Fibroblast of gingiva (primary cell): ENCODE data around the gene TAS1R1.

Experiments used
- DNase-seq: peaks from one replicate; pipeline ENCODE4 v3.0.0-alpha.2; 2011; ENCODE audit warnings: low read depth

Gene TAS1R1

DNA sequence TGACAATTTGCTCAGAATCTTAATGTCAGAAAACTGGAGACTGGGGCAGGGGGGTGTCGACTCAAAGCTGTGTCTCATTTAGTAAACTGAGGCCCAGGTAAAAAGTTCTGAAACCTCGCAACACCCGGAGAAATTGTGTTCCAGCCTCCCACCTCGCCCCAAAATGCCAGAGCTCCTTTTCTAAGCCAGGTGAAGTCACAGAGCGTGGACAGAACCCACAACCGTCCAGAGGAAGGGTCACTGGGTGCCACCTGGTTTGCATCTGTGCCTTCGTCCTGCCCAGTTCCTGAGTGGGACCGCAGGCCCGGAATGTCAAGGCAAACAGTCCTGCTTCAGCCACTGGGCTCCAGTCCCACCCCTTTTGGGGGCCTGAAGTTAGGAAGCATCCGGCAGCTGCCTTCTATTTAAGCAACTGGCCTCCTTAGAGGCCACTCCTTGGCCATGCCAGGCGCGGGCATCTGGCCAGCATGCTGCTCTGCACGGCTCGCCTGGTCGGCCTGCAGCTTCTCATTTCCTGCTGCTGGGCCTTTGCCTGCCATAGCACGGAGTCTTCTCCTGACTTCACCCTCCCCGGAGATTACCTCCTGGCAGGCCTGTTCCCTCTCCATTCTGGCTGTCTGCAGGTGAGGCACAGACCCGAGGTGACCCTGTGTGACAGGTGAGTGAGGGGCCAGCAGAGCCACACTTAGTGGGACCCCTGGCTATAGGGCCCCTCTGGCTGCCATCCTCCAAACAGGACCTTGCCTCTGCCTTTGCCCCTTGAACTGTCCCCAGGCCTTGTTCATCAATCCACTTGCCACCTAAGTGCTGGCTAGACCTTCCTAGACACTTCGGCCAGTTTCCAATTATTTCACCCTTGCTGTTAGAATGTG, at the start of gene TAS1R1:
Gene TAS1R1, plus strand, starts transcription at position 401 of the 872 bp plus-strand sequence. Its CDS starts 67 bp downstream, at position 468.
- DNase-seq: peak; percentile 81

GRCh38 chr1:6505367-6506209, 49.5 kb upstream of the TAS1R1 start:
- DNase-seq: no peak

GRCh38 chr1:6506210-6507036, 48.7 kb upstream of the TAS1R1 start:
- no peak for DNase-seq

GRCh38 chr1:6507037-6507428, 48.1 kb upstream of the TAS1R1 start:
- DNase-seq: no peak

GRCh38 chr1:6507461-6507911, 47.6 kb upstream of the TAS1R1 start:
- peak; percentile 27 for DNase-seq

- DNase-seq: no peak
Observed at GRCh38 chr1:6508154-6508815, 46.8 kb upstream of the TAS1R1 start.

- no peak for DNase-seq
Observed at GRCh38 chr1:6508816-6509189, 46.3 kb upstream of the TAS1R1 start.

DNA sequence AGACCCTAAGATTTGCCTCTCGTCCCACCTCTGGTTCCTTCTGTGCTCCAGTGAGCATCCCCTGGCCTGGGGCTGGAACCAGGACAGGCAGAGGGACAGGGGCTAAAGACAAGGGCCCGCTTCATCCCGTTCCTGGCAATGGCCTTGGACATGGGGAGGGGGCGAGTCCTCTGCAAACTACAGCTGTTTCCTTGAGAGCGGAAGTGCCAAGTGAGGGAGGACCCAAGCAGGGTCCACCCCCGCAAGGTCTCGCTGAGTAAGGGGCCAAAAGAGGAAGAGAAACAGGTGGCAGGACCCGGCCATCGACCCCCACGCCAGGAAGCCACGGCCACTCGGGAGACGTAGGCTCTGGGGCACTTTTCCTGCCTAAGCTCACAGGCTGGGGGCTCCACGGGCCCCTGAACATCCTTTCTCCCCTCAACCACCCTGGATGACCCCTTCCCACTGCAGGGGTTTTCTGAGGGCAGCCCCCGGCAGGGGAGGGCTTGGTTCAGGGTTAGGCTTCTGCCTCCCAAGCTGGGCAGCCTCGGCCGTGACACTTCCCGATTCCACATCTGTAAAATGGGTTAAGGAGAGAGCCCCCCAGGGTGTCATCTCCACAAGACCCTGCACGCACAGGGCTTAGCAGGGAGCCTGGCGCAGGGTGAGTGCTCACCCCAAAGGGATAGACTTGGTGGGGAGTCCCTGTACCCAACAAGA, 45.7 kb upstream of the TAS1R1 start:
- DNase-seq: no peak

GRCh38 chr1:6509919-6510291, 45.2 kb upstream of the TAS1R1 start:
- no peak for DNase-seq

GRCh38 chr1:6510493-6510892, 44.6 kb upstream of the TAS1R1 start:
- no peak for DNase-seq

DNA sequence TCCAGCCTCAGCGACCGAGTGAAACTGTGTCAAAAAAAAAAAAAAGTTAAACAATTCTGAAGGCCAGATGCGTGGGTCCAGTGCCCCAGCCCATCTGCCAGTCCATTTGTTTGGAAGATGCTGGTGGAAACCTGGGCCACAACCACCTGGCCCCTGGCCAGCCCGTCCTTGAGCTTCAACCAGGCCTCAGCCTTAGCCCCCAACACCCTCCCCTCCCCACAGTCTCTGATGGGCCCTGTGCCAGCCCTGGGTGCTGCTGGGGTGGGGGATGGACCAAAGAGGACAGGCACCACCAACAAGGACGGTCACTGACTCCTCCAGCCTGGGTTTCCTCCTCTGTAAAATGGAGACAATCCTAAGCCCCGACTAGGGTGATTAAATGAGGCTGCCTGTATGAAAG, 44.1 kb upstream of the TAS1R1 start:
- no peak for DNase-seq

- DNase-seq: no peak
Observed at GRCh38 chr1:6511561-6512244, 43.4 kb upstream of the TAS1R1 start.

DNA sequence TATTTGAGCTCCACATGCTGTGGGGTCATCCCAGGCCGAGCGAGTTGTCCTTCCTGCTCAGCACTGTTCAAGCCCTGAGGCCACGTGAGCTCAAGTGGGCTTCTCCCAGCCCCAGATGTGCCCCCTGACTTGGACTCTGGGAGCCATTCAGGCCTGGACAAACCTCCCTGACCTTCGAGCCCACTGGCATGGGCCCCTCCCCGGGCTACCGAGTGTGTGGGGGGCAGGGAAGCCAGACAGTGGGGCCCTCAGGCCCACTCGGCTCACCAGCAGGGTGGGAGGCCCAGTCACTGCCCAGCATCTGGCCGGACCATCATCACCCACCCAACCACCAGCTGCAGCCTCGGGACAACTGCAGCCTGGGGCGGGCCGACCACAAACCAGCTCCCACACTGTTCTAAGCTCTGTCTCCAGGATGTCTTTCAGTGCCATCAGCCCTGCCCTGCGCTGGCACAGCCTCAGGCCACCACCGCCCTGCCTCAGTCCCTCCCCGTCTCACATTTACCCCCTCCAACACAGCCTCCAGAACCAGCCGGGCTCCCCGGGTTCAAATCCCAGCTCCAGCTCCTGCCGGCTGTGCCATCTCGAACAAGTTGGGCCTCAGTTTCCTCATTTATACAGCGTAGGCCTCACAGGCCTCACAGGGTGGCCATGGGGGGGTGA, 42.7 kb upstream of the TAS1R1 start:
- DNase-seq: no peak

GRCh38 chr1:6512908-6513280, 42.2 kb upstream of the TAS1R1 start:
- DNase-seq: no peak

- no peak for DNase-seq
Observed at GRCh38 chr1:6513320-6513801, 41.7 kb upstream of the TAS1R1 start.

DNA sequence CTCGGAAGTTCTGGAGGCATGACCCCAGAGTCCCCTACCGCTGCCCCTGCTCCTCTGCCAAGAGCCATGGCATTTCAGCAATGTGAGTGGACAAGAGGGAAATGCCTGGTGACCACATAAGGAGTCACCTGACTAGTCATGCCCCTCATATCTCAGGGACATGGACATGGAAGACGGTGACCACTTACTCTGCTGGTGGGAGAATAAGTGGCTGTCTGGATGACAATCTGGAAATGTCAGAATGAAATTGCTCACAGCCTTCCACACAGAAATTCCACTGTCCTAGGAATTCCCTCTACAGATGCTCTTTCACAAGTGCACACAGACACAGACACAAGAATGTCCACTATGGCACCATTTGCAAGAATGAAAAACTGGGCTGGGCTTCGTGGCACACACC, 39.3 kb upstream of the TAS1R1 start:
- DNase-seq: no peak

DNA sequence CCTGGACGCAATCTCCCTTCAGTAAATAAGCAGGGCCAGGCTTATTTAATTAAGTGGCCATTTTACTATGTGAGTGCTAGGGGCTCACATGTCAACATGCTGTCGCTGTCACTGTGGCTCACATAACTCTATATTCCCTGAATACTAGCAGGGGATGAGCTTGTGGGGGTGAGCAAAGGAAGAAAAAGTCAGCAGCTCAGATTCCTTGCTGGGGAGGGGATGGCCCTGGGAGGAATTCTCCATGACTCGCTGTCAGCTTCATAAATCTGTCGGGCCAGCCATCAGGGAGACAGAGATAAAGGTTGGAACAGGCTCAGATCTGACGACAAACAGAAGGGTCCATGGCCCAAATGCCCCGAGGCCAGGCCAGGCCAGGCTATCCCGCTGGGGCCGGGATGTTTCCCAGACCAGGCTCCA, 37.7 kb upstream of the TAS1R1 start:
- no peak for DNase-seq

GRCh38 chr1:6519491-6519934, 35.6 kb upstream of the TAS1R1 start:
- DNase-seq: peak; percentile 67

- DNase-seq: peak; percentile 80
Observed at GRCh38 chr1:6519935-6520671, 35.0 kb upstream of the TAS1R1 start.
